ENCODE results near the gene EZR.

EZR gene

DNA sequence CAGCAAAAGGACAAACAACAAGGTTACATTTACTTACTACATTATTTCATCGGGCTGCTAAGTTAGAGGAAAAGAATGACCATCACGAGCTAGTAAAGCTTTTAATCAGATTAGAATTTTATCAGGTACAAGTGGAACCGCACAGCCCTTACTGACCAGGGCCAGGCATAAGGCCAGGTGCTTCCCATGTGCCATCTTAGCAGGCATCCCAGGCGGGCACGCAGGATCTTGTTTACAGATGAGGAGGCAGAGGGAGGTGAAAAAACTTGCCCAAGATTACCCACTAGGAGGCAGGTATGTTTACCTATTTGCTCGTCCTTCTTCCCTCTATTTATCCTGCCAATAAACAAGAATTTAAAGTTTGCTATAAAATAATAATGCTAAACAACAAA lies 10.7 kb downstream of the EZR start:
- no peak for DNase-seq (ENCODE audit: low read depth in 1 of 2, low spot score in 1 of 2)
- Histone ChIP-seq H3K27ac (replicated peaks) (no peak overlapping the region), H3K27me3 (ENCODE audit: insufficient read depth, poor library complexity, severe bottlenecking) (no peaks in the 10 kb centered on the region), H3K4me3 (replicated peaks; ENCODE audit: insufficient read depth, low read length) (no peak overlapping the region)
- TF ChIP-seq SPI1 (IDR thresholded peaks at IDR 0.05; ENCODE audit: borderline replicate concordance, low read depth) (no peak), GABPA (IDR thresholded peaks at IDR 0.05; ENCODE audit: low read depth) (no peak), REST (IDR thresholded peaks at IDR 0.05; ENCODE audit: insufficient replicate concordance, low read depth) (no peak), POLR2AphosphoS5 (IDR thresholded peaks at IDR 0.05; ENCODE audit: low read depth) (no peak)
- TF ChIP-seq, protein P1, sequence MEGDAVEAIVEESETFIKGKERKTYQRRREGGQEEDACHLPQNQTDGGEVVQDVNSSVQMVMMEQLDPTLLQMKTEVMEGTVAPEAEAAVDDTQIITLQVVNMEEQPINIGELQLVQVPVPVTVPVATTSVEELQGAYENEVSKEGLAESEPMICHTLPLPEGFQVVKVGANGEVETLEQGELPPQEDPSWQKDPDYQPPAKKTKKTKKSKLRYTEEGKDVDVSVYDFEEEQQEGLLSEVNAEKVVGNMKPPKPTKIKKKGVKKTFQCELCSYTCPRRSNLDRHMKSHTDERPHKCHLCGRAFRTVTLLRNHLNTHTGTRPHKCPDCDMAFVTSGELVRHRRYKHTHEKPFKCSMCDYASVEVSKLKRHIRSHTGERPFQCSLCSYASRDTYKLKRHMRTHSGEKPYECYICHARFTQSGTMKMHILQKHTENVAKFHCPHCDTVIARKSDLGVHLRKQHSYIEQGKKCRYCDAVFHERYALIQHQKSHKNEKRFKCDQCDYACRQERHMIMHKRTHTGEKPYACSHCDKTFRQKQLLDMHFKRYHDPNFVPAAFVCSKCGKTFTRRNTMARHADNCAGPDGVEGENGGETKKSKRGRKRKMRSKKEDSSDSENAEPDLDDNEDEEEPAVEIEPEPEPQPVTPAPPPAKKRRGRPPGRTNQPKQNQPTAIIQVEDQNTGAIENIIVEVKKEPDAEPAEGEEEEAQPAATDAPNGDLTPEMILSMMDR (IDR thresholded peaks at IDR 0.05; ENCODE audit: insufficient read depth, low read length) = no peak

GRCh38 chr6:158807515-158808441 lies 11.4 kb downstream of the EZR start:
- Histone ChIP-seq H3K27ac (replicated peaks) (no peak overlapping the region), H3K4me3 (replicated peaks; ENCODE audit: insufficient read depth, low read length) (no peak overlapping the region)
- TF ChIP-seq, protein P1 (IDR thresholded peaks at IDR 0.05; ENCODE audit: insufficient read depth, low read length) = no peak
- TF ChIP-seq SPI1 (IDR thresholded peaks at IDR 0.05; ENCODE audit: borderline replicate concordance, low read depth) = no peak
- no peak for TF ChIP-seq POLR2AphosphoS5 (IDR thresholded peaks at IDR 0.05; ENCODE audit: low read depth)
- no peak for TF ChIP-seq GABPA (IDR thresholded peaks at IDR 0.05; ENCODE audit: low read depth)
- TF ChIP-seq REST (IDR thresholded peaks at IDR 0.05; ENCODE audit: insufficient replicate concordance, low read depth) = no peak

DNA sequence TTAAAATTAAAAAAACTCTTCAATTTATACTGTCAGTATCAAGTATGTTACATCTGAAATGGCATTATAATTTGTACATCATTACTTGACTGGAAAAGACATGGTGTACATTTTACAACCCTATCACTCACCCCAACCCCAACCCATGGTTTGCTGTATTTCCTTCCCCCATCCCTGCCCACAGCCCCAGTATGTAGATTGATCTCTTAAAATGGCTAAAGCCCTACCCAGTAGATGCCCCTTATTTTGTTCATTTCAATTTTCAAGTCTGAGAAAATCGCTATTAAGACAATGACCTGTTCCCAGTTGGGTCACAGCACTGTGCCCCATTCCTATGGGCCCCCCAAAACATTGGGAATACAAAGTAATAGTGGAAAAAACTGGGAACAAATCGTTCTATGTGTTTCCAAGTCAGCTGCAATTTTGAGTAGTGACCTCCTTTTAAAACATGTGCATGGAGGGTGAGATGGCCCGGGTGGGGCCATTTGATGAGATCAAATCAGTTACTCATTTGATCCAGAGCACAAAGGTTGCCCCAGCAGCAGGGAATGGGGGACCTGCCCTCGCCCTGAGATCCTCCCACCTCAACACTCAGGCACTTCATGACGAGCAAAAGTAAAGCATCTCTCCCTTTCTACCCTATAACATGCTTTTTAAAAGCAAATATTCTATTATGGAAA lies 13.3 kb downstream of the EZR start:
- H3K4me3 ChIP-seq (replicated peaks; ENCODE audit: insufficient read depth, low read length) = no peak overlapping the region
- DNase-seq (ENCODE audit: low read depth in 1 of 2, low spot score in 1 of 2) = no peak
- H3K27ac ChIP-seq (replicated peaks) = no peak overlapping the region
- TF ChIP-seq SPI1 (IDR thresholded peaks at IDR 0.05; ENCODE audit: borderline replicate concordance, low read depth) = no peak
- TF ChIP-seq, protein P1 (IDR thresholded peaks at IDR 0.05; ENCODE audit: insufficient read depth, low read length) = no peak
- TF ChIP-seq REST (IDR thresholded peaks at IDR 0.05; ENCODE audit: insufficient replicate concordance, low read depth) = no peak
- no peak for TF ChIP-seq POLR2AphosphoS5 (IDR thresholded peaks at IDR 0.05; ENCODE audit: low read depth)
- no peak for TF ChIP-seq GABPA (IDR thresholded peaks at IDR 0.05; ENCODE audit: low read depth)
- H3K27me3 ChIP-seq (ENCODE audit: insufficient read depth, poor library complexity, severe bottlenecking) = no peaks in the 10 kb centered on the region

More at GRCh38 chr6:158807515-158808441, 11.4 kb downstream of the EZR start:
- DNase-seq (ENCODE audit: low read depth in 1 of 2, low spot score in 1 of 2) = no peak
- no peaks in the 10 kb centered on the region for H3K27me3 ChIP-seq (ENCODE audit: insufficient read depth, poor library complexity, severe bottlenecking)

All from HL-60 (cell line).